ENCODE results near the gene FYCO1. TPM values are rescaled to one million over a fixed set of nuclear protein-coding genes. Genes with fewer than 3 reads are reported as not detected.

The FYCO1 gene
- total and polyA plus RNA-seq, 12 donors, result 8.8 to 216 (median 143) TPM

- Histone ChIP-seq H3K9me3 (no peaks in the 10 kb centered on the region), H3K36me3 (peaks cover 0 to 100% (median 51%) of the 10 kb centered on the region in 9 donors), H3K4me3 (no peak overlapping the region), H3K4me1 (peaks cover 0 to 33% (median 17%) of the 10 kb centered on the region in 9 donors), H3K27ac (no peak overlapping the region), H3K27me3 (no peaks in the 10 kb centered on the region)
- intact Hi-C loops (cut with DNase I), result loop anchor here in 2 of 10 donors (10.0 kb wide), 2 partner anchors 169 to 441 kb away; partner anchors contain the start of gene CCR5 (in 2 of the 2)
- TF ChIP-seq CTCF (IDR thresholded peaks at IDR 0.05), result no peak
- ATAC-seq (peak in 2 of 8 donors; percentile 45 to 65), DNase-seq (no peak)
- 49 to 53% methylated on average over 4 of the region's 4 CpGs for WGBS, 2 donors
Observed at GRCh38 chr3:45933591-45933990, 62.0 kb downstream of the FYCO1 start.

DNA sequence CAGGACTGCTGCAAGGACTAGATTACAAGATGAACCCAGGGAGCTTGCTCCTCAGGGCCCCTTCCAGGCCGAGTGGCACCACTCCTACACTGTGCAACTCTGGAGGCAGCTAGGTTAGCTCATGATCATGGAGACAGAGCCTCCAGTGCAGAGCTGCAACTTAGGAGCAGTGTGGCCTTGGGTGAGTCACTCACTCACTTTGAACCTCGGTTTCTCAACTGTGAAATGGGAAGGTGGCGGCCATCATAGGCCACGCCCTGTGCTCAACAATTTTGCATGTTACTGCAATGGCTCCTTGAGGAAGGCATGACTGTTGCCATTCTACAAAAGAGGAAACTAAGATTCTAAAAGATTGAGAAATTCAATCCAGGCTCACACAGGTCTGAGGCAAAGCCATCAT, 63.5 kb downstream of the FYCO1 start:
- no peaks in the 10 kb centered on the region for H3K9me3 ChIP-seq
- H3K27me3 ChIP-seq, result no peaks in the 10 kb centered on the region
- no peak for ATAC-seq
- no peak for TF ChIP-seq CTCF (IDR thresholded peaks at IDR 0.05)
- H3K4me1 ChIP-seq, result peaks cover 0 to 33% (median 17%) of the 10 kb centered on the region in 9 donors
- intact Hi-C loops (cut with DNase I), result loop anchor here in 2 of 10 donors (10.0 kb wide), 2 partner anchors 167 to 443 kb away; partner anchors contain the start of gene CCR5 (in 2 of the 2)
- H3K4me3 ChIP-seq, result no peak overlapping the region
- no peak for DNase-seq
- 92 to 93% methylated on average over 4 of the region's 4 CpGs for WGBS, 2 donors
- H3K27ac ChIP-seq, result no peak overlapping the region
- H3K36me3 ChIP-seq, result peaks cover 0 to 100% (median 49%) of the 10 kb centered on the region in 9 donors

DNA sequence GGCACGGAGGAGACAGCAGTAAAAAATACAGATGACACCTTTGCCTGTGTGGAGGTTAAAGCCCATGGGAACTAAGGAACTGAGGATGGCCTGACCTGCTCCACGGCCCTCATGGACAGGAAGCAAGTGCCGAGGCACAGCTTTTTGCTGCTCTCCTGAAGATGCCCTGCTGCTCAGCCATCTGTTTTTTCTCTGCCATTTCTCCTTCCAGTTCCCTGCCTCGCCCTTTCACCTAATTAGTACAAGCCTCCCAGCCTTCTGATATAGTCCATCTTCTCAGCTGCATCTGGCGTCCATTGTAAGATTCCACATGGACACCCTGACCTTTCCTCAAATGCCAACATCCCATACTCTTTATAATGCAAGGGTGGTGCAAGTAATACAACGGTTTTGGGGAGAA, 64.1 kb downstream of the FYCO1 start:
- intact Hi-C loops (cut with DNase I), result loop anchor here in 2 of 10 donors (10.0 kb wide), 2 partner anchors 167 to 443 kb away; partner anchors contain the start of gene CCR5 (in 2 of the 2)
- no peaks in the 10 kb centered on the region for H3K9me3 ChIP-seq
- H3K27ac ChIP-seq, result no peak overlapping the region
- WGBS, 2 donors, result 70 to 71% methylated on average over 6 of the region's 6 CpGs
- ATAC-seq (no peak), DNase-seq (no peak)
- H3K4me1 ChIP-seq, result peaks cover 0 to 33% (median 17%) of the 10 kb centered on the region in 9 donors
- H3K36me3 ChIP-seq, result peaks cover 0 to 100% (median 47%) of the 10 kb centered on the region in 9 donors
- TF ChIP-seq CTCF (IDR thresholded peaks at IDR 0.05), result no peak
- no peaks in the 10 kb centered on the region for H3K27me3 ChIP-seq
- no peak overlapping the region for H3K4me3 ChIP-seq

DNA sequence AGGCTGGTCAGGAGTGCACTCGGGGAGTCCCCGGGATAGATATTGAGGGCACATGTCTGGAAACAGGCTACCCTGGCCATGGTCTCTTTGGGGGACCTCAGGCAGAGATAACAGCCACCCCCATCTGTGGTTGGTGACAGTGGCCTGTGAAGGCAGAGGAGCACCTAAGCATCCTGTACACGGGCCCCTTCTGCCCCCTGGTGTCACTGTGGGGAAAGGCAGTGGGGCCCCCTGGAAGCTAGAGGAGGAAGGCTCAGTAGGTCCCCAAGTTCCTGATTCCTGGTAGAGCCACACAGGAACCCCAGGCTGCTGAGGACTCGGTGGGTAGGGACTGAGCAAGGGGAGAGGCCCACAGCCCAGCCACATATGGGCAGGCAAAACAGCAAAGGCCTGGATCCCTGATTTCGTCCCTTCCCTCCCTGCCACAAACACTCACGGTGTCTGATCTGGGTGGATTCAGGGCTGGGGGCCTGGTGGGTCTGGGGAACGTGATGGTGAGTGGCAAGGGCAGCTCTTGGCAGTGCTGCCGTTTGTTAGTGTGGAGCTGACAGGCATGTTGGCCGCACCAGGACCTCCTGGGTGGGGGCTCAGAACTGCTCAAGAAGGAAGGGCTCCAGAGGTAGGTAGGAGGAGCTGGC, 66.5 kb downstream of the FYCO1 start:
- ATAC-seq (peak in 7 of 8 donors; percentile 20 to 73 (median 61)), DNase-seq (no peak)
- Histone ChIP-seq H3K4me3 (no peak overlapping the region), H3K36me3 (peaks cover 0 to 100% (median 49%) of the 10 kb centered on the region in 9 donors), H3K4me1 (peaks cover 0 to 21% (median 13%) of the 10 kb centered on the region in 9 donors), H3K27me3 (no peaks in the 10 kb centered on the region), H3K27ac (no peak overlapping the region), H3K9me3 (no peaks in the 10 kb centered on the region)
- intact Hi-C loops (cut with DNase I), result loop anchor here in 6 of 10 donors (5.0 to 10.0 kb wide), 3 partner anchors 164 to 172 kb away; no protein-coding TSS in a partner anchor
- 63 to 74% methylated on average over 9 of the region's 9 CpGs for WGBS, 2 donors
- peak; percentile 20 to 82 (median 53) for TF ChIP-seq CTCF (IDR thresholded peaks at IDR 0.05)
